Ovary (tissue), 9 donors: ENCODE measurements around the gene PLPP2. TPM values are rescaled to one million over a fixed set of nuclear protein-coding genes. Genes with fewer than 3 reads are reported as not detected.

Experiments used
- DNase-seq, 5 donors: peaks; one replicate each; pipeline ENCODE4 v3.0.0-alpha.2; 2019 to 2020
- H3K27ac ChIP-seq, 2 donors: fragments of 200-600 bp; one replicate each; pipeline versions ENCODE4 v1.5.1 to v1.8.0; 2019 to 2022
- H3K27me3 ChIP-seq: fragments of 200-600 bp; one replicate; pipeline ENCODE4 v1.8.0; 2022
- H3K36me3 ChIP-seq: fragments of 200-600 bp; sonication (generic); one replicate; pipeline ENCODE4 v1.5.1; 2019
- H3K4me1 ChIP-seq: one replicate; pipeline ENCODE4 v1.8.1; 2013; ENCODE audit warnings: mild to moderate bottlenecking, moderate library complexity; ENCODE audit not compliant: insufficient read depth
- H3K4me3 ChIP-seq: fragments of 200-600 bp; sonication (generic); one replicate; pipeline ENCODE4 v1.5.1; 2017
- H3K9me3 ChIP-seq, 2 donors: fragments of 200-600 bp in 1 of 2; sonication (generic) in 1 of 2; one replicate each; pipeline versions ENCODE4 v1.5.1 to v1.8.1; 2013 to 2019; ENCODE audit warnings: mild to moderate bottlenecking in 1 of 2, moderate library complexity in 1 of 2
- EP300 ChIP-seq: sonication (generic); formaldehyde crosslinking; IDR thresholded peaks from one replicate; pipeline ENCODE4 v1.6.1; 2017; ENCODE audit warnings: antibody characterized with exemption
- POLR2A ChIP-seq: fragments of 450-650 bp; IDR thresholded peaks from one replicate; pipeline ENCODE4 v1.6.1; 2017; ENCODE audit warnings: antibody characterized with exemption, mild to moderate bottlenecking, moderate library complexity
- WGBS, 3 donors: extraction: QIAGEN DNeasy Blood & Tissue Kit in 1 of 3; methylation state at CpG; one replicate each; pipeline versions ENCODE4 v1.1.5 to v1.1.7; 2013 to 2017; 5-methylcytosine and 5-hydroxymethylcytosine counted together
- intact Hi-C, 4 donors: fragments of 100-400 bp; cut with DNase I; formaldehyde crosslinking; loops; one replicate each; pipeline versions ENCODE4 v1.11.0 to v1.15.1; 2022 to 2023
- polyA plus RNA-seq, 2 donors: library from polyadenylated mRNA; stranded (reverse); fragments of 200-250 nt in 1 of 2; fragments of 350-450 nt in 1 of 2; fragmentation: Illumina TruSeq in 1 of 2; extraction: RNeasy Lipid Tissue Mini Kit (QIAGEN cat#74804) in 1 of 2; gene quantifications; one replicate each; pipeline ENCODE4 v1.2.3, GENCODE V29; 2013 to 2014
- total RNA-seq, 7 donors: library from RNA; depleted of rRNA in 2 of 7; stranded (reverse); fragments of >200 nt in 2 of 7; fragmentation: NEBNext Ultra II Directional in 3 of 7; extraction: Animal tissue kit (Norgen Biotek cat#: 25700) in 3 of 7; gene quantifications; one replicate each; pipeline versions ENCODE4 v1.1.0 to v1.2.4, GENCODE V29; 2016 to 2023
- TF ChIP-seq, protein P1 (sequence below), 3 donors: fragments of 450-650 bp in 2 of 3; fragments of 200-600 bp in 1 of 3; IDR thresholded peaks; one replicate each; pipeline versions ENCODE4 v1.5.1 to v1.8.0; 2016 to 2022; ENCODE audit warnings: antibody characterized with exemption in 3 of 3, mild to moderate bottlenecking in 1 of 3
- donor health status: DM: no; HTN: no; CAD: no; lungs with moderate emphysema.
- donor health status: DM: no; HTN: no; CAD: no.
- donor health status: Bipolar disorder and iron deficiency.
- donor health status: DM: yes; HTN: yes; CAD: no.
- donor health status: DM: no; HTN: no; CAD: no.
- donor health status: DM: yes; HTN: yes; CAD: no.

PLPP2 gene
- total and polyA plus RNA-seq, 9 donors: 0.68 to 75.0 (median 5.9) TPM

DNA sequence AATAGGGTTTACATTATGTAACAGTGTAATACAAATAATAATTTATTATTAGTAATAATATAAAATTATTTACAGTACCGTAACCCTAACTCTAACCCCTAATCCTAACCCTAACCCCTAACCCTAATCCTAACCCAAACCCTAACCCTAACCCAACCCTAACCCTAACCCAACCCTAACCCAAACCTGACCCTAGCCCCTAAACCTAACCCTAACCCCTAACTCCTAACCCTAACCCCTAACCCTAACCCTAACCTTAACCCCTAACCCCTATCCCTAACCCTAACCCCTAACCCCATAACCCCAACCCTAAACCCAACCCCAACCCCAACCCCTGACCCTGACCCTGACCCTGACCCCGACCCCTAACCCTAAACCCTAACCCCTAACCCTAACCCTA, 45.7 kb downstream of the PLPP2 start:
- Histone ChIP-seq H3K9me3 (no peaks in the 10 kb centered on the region), H3K36me3 (no peaks in the 10 kb centered on the region), H3K27me3 (no peaks in the 10 kb centered on the region), H3K4me3 (no peak overlapping the region), H3K4me1 (no peaks in the 10 kb centered on the region), H3K27ac (no peak overlapping the region)
- 63 to 79% (median 77%) methylated on average over 2 of the region's 2 CpGs for WGBS, 3 donors
- intact Hi-C loops: no loop called here
- no peak for DNase-seq
- no peak for TF ChIP-seq POLR2A
- TF ChIP-seq, protein P1, sequence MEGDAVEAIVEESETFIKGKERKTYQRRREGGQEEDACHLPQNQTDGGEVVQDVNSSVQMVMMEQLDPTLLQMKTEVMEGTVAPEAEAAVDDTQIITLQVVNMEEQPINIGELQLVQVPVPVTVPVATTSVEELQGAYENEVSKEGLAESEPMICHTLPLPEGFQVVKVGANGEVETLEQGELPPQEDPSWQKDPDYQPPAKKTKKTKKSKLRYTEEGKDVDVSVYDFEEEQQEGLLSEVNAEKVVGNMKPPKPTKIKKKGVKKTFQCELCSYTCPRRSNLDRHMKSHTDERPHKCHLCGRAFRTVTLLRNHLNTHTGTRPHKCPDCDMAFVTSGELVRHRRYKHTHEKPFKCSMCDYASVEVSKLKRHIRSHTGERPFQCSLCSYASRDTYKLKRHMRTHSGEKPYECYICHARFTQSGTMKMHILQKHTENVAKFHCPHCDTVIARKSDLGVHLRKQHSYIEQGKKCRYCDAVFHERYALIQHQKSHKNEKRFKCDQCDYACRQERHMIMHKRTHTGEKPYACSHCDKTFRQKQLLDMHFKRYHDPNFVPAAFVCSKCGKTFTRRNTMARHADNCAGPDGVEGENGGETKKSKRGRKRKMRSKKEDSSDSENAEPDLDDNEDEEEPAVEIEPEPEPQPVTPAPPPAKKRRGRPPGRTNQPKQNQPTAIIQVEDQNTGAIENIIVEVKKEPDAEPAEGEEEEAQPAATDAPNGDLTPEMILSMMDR (IDR thresholded peaks at IDR 0.05): no peak
- no peak for TF ChIP-seq EP300

Other genes starting within 250 kb of the PLPP2 start
- not detected for gene OR4F17, start 184.3 kb downstream of the PLPP2 start, total RNA-seq
- gene OR4F17, start 184.3 kb downstream of the PLPP2 start, polyA plus RNA-seq: not detected
- gene MIER2, start 53.4 kb upstream of the PLPP2 start, total RNA-seq: 10 to 100 TPM in 6 of 7 donors, 1 to 10 TPM in 1; 9.8 to 29.6 (median 22.8) TPM
- 10 to 100 TPM; 13.3 to 15.0 TPM for gene MIER2, start 53.4 kb upstream of the PLPP2 start, polyA plus RNA-seq
- 1 to 10 TPM in 2 of 7 donors, under 1 TPM in 3, not detected in 2; 0.24 to 2.3 (median 0.55) TPM for gene C2CD4C, start 117.7 kb upstream of the PLPP2 start, total RNA-seq
- gene C2CD4C, start 117.7 kb upstream of the PLPP2 start, polyA plus RNA-seq: under 1 TPM in 1 of 2 donors, not detected in 1; 0.12 TPM
- gene SHC2, start 169.6 kb upstream of the PLPP2 start, total RNA-seq: 10 to 100 TPM in 6 of 7 donors, 1 to 10 TPM in 1; 3.6 to 40.7 (median 23.0) TPM
- gene SHC2, start 169.6 kb upstream of the PLPP2 start, polyA plus RNA-seq: 10 to 100 TPM in 1 of 2 donors, under 1 TPM in 1; 0.62 to 15.4 TPM
- under 1 TPM in 6 of 7 donors, not detected in 1; 0.11 to 0.90 (median 0.41) TPM for gene MADCAM1, start 205.1 kb upstream of the PLPP2 start, total RNA-seq
- under 1 TPM in 1 of 2 donors, not detected in 1; 0.42 TPM for gene MADCAM1, start 205.1 kb upstream of the PLPP2 start, polyA plus RNA-seq
- 10 to 100 TPM; 18.6 to 93.3 (median 27.4) TPM for gene TPGS1, start 216.1 kb upstream of the PLPP2 start, total RNA-seq
- 10 to 100 TPM in 1 of 2 donors, under 1 TPM in 1; 0.12 to 24.7 TPM for gene TPGS1, start 216.1 kb upstream of the PLPP2 start, polyA plus RNA-seq
- 10 to 100 TPM; 45.6 to 78.9 (median 56.1) TPM for gene CDC34, start 240.4 kb upstream of the PLPP2 start, total RNA-seq
- gene CDC34, start 240.4 kb upstream of the PLPP2 start, polyA plus RNA-seq: 10 to 100 TPM; 13.2 to 59.7 TPM